HG02759 (cell line): ENCODE measurements around the gene GULP1.
"Not testable (repeated sequence)": the region's sequence is repeated elsewhere in the genome, so short reads cannot be mapped to it uniquely, and the experiment has no call there.

Experiments used
- ATAC-seq: cut with Tn5 transposase; IDR thresholded peaks from one replicate; pipeline ENCODE4 v1.9.1; 2021; ENCODE audit warnings: mild to moderate bottlenecking, moderate library complexity; ENCODE audit not compliant: unreplicated experiment

Gene GULP1

DNA sequence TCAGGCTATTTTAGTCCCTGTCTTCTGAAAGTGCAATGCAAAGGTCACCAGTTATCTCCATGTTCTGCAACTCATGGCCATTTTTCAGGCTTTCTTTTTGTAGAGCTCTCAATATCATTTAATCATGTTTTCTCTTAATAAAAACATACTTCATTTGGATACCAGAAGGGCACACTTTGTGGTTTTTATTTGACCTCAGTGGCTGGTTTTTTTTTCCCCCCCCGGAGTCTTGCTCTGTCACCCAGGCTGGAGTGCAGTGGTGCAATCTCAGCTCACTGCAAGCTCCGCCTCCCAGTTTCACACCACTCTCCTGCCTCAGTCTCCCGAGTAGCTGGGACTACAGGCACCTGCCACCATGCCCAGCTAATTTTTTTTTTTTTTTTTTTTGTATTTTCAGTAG lies 174.4 kb downstream of the GULP1 start:
- ATAC-seq, result not testable (repeated sequence)

DNA sequence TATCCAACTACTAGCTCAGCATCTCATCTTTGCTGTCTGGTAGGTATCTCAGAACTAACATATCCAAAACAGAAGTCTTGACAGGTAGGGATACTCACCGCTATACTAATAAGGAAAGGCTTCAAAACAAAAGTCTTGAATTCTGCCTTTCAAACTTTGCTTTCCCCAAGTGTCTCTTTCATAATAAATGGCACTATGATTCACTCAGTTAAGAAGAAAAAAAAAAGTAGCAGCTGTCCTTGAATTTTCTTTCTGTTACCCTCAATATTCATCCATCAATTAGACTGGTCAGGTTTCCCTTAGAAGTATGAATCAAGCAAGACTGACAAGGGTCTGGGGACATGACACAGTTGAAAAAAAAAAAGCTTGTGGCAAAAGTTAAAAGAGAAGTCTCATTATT lies 175.1 kb downstream of the GULP1 start:
- no peak for ATAC-seq

DNA sequence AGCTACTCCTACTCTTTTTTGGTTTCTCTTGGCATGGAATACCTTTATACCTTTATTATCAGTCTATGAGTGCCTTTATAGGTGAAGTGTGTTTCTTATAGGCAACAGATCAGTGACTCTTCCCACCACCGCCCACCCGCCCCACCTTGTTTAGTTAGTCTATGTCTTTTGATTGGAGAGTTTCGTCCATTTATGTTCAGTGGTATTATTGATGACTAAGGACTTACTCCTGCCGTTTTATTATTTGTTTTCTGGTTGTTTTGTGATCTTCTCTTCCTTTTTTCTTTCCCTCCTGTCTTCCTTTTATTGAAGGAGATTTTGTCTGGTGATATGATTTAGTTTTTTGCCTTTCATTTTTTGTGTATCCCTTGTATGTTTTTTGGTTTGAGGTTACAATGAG lies 179.5 kb downstream of the GULP1 start:
- ATAC-seq, result no peak

DNA sequence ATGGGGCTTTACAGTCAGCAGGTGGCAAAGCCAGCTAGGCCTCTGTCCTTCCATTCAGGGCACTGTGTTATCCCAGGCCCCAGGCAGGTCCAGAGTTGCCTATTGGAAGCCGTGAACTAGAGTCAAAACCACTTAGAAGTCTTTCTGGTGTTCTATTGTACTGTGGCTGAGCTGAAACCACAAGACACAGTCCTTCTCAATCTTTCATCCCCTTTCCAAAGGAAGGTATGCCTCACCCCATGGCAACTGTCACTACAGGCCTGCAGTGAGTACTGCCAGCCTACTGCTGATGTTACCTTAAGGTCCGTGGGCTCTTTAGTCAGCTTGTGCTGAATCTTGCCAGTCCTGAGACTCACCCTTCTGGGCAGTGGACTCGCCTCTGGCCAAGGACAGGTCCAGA lies 181.6 kb downstream of the GULP1 start:
- no peak for ATAC-seq

DNA sequence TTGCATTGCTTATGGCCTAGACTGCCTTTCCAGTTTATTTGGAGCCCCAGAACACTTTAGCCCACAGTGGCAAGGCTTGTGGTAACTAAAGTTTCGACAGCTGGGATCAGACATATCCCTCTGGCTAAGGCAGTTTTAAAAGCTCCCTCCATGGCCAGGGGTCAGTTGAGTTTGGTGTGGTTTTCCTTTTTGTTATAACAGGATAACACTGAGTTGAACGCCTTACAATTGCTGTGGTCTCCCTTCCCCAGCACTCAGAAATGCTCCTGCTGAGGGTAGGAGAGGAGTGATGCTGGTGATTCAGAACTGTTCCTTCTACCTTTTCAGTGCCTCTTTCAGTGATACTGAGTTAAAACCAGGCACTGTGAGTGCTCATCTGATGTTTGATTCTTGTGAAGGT lies 182.6 kb downstream of the GULP1 start:
- no peak for ATAC-seq

DNA sequence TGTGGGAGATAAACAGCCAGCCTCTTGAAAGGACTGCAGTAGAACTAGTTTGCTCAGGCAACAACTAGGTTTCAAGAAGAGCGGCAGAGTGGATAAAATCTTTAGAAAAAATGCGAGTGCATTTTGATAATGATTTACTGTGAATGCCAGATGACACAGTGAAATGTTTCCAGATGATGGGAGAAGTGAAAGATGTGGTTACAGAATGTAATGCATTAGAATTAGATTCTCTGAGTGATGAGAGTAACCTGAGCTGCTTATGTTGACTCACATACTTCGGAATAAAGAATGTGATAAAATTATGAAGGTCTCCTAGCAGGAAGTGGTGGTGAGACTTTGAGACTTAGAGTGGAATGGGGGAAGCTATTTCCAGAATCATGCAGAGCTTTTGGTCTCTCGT lies 184.3 kb downstream of the GULP1 start:
- ATAC-seq, result no peak

DNA sequence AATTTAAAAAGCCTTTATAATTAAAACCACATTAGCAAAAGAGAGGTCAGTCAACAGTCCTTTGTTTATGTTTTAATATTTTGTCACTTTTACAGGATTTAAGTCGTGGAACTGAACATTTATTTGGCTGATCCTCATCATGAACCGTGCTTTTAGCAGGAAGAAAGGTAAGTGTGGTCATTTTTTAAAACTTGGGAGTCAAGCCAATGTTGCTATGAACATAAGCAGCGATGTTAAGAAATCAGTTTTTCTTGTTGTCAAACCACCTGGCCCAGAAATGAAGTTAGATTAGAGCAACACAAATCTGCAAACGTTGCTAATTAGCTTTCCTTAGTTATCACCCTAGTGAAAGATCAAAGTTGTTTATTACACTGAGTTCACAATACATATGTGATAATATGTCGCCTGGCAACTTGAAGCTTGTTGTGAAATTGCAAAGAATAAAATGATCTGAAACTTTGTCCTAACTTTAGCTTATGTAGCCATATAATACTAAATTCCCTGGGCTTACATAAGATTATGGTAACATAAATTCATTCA lies 186.0 kb downstream of the GULP1 start:
- ATAC-seq, result no peak

DNA sequence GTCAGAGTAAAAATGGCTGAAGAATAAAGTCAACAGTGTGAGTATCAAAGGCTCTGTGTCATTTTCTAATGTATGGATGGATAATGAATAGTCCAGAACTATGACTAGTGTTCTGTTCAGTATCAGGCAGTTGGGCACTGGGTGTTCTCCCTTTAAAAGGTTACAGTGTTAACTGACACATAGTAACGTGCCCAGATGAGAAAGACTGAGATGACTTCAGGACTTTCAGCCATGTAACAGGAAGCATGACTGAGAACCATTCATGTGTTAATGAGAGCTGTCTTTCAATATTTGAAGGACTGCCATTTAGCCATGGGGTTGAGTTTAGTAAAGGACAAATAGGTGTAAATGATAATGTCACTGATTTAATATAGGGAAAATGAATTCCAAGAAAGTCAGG lies 187.1 kb downstream of the GULP1 start:
- peak; percentile 97 for ATAC-seq

DNA sequence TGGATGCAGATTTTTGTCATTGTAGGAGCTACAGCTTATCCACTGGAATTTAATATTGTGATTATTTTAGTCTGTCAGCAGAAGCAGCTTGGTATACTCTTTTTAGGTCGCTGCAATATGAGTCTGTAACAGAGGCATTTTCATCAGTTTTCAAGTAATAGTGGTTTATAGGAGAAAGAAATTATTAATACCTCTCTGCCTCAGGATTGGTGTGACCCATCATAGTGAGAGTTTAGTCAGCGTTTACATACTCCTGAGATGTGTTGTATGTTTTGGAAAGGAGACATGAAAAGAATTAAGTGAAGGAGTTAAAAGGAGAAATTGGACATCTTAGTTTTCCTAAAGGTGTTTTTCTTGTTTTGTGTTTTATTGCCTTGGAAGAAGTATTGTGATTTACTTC lies 189.8 kb downstream of the GULP1 start:
- no peak for ATAC-seq

DNA sequence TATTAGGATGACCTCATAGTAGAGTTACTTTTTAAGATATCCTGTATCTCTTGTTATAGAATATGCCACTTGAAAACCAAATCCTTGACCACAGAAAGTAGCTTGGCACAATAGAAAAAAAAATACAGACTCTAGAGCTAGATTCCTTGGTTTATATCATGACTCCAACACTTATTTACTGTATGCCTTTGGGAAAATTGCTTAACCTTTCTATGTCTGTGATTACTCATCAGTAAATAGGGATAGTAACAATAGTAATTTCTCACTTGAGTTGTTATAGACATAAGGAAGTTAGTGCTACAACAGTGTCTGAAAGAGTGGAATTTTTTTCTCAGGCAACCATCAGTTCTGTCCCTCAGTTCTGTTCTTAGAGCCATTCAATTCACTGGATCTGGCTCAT lies 193.8 kb downstream of the GULP1 start:
- ATAC-seq, result no peak

DNA sequence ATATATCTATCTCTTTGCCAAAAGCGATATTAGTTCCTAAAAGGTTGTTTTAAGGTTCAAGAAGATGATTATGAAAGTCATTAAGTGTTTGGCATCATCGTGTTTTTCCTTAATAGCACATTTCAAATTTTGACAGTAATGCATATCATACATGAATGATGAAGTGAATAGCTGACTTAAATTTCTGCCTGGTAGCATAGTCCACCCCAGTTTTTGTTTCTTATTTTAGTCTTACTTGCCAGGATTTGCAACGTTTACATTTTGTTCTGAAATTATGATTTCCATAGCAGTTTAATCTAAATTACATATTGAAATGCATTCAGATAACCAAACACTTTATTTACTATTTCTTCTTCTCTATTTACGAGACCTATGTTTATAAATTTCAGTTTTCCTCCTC lies 201.1 kb downstream of the GULP1 start:
- ATAC-seq, result no peak

DNA sequence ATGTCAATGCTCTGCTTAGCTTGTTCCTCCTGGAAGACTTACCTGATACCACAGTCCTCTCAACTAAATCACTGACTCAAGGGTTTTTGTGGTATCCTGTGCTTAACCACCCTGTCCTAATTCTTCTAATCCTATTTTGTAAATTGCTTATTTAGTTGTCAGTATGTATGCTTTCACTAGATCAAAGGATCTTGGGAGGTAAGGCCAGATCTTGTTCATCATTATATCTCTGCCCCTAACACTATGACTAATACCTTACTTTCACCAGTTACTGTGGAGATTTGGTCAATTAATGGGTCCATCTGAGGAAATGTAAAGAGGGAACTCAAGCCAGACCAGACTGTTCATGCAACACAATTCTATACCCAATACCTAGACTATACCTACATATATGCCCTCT lies 203.2 kb downstream of the GULP1 start:
- ATAC-seq, result no peak

DNA sequence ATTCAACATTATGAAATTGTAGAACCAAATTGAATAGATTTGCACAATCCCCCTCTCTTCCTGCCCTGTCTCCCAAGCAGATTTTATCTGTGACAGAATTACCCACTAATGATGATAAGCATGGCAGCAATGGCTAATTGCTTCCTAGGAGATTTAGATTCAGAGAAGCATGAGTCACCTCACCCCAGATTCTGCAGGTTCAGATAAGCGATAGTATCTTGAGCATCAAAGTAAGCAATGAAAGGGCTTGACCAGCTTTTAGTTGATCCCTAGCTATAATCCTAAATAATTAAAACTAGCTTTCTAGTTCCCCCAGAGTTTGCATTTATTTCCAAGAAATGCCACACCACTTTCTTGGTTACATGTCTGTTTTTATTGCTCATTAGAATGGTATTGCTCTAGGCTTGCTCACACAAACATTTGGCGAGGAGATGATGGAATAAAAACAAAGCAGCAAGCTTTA lies 204.3 kb downstream of the GULP1 start:
- no peak for ATAC-seq

DNA sequence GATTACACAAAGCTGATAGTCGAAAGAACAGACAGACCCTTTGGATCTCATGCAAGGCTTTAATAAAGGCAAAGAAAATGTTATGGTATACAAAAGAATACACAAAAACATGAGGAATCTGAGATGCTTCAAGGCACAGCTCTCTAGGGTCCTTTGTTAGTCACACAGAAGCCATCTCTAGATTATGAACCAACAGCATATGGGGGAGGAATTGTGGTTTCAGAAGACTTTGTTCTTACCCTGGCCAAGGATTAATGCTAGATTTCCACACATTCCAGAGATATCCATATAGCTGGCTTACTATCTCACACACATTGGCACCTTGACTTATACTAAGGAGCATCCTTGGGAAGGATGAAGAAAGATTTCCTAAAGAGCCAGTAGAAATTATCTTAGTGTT lies 206.1 kb downstream of the GULP1 start:
- no peak for ATAC-seq

DNA sequence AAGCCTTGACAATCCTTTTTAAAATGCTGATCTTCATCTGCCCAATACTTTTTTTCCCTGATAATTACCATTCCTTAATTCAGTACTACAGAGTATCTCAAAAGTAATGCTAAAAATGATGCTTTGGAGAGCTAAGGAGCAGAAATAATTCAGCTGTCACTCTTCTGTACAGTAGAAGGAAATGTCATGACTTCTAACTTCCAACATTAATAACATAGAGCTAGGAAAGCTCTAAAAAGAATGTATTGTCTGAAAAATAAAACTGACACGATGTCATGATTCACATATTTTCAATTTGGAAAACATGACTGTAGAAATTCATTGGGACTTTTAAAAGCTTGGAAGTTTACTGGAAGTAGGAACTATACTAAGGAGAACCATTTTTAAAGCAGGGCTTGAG lies 212.3 kb downstream of the GULP1 start:
- no peak for ATAC-seq

DNA sequence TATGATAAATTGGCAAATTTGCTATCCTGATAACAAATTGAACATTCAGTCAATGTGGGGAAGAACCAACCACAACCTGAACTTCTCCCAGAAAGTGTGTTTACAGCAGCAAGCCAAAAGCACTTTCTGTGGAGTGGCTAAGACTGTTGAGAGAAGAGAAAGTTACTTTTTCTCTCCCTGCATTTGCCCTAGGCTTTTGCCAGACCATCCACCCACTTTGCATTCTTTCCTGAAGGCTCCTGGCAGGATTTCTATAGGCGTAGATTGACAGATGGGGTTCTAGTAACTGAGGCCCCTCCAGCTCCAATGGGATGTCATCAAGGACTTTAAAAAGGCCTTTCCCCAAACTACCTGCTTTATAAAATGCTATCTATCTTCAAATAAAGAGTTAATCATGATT lies 215.2 kb downstream of the GULP1 start:
- no peak for ATAC-seq

DNA sequence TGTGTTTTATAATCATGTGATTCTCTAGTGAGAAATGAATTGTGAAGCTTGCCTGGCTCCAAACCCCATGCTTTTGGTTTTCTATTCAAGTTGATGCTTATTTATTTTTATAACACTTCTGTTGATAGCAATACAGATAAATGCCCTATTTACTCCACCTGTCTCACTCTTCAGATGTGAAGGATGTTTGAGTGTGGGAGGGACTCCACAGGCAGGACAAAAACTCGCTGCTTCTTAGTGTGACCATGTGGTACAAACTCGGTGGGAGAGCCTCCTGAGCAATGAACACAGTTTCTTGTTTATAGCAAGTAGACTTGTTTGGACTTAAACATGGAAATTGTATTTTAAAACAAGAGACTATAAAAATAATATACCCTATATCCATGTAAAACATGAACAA lies 219.7 kb downstream of the GULP1 start:
- ATAC-seq, result no peak

DNA sequence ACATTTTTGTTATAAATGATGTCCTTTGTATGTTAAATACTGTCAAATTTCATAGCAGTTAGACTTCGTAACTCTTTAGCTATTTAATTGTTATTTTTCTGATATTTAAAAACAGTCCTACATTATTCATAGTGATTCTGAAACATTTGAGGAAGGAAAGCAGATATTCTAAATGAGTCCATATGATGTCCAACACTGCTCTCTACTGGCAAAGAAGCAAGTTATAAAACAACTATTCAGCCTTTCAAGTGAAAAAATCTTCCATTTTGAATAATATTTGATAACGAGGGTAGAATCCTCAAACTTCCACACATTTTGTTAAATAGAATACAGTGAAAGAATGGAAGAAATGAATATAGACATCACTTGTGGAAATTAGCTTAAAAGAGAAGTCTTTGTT lies 220.8 kb downstream of the GULP1 start:
- peak; percentile 58 for ATAC-seq

DNA sequence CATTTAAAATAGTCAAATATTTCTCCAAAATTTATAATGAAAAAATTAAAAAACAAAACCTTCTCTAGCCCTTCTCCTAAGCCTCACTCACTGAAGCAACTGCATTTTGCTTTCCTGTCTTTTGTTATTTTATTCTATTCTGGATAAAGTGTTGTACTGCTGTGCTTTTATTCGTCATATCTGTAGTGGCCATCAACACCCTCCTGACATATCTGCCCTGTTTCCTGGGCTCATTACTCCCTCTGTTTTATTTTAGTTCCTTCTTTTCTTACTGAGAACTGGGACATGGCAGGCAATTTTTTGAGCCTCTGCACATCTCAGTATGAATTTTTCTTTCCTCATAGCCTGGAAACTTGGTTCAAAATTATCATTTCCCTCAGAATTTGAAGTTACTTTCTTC lies 224.2 kb downstream of the GULP1 start:
- no peak for ATAC-seq

DNA sequence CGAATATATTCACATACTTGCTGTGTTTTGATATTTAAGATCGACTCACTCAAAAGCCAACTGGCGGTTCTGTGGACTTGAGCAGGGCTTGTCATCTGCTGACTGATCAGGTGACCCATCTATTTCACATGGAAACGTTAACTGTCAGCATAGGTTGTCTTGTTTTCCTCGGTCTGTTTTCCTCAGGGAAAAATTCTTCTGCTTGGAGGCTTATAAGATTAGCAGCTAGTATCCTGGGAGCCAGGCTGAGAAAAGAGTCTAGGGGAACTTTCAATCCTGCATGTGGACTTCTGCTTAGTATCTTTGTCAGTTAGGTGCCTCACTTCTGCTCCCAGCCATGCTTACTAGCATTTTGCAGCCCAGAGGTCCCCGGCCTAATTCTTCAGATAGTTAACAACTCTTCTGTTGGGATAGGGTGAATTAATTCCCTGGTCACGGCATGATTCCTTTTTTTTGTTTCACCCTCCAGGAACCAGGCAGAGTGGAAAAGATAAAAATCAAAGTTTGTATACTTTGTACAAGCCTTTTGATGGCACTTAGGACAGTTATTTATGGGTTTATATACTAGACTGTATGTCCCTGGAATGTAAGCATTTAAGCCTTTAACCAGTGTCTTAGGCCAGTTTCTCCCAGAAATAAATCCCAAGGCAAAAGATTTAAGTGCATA lies 226.0 kb downstream of the GULP1 start:
- ATAC-seq, result no peak

DNA sequence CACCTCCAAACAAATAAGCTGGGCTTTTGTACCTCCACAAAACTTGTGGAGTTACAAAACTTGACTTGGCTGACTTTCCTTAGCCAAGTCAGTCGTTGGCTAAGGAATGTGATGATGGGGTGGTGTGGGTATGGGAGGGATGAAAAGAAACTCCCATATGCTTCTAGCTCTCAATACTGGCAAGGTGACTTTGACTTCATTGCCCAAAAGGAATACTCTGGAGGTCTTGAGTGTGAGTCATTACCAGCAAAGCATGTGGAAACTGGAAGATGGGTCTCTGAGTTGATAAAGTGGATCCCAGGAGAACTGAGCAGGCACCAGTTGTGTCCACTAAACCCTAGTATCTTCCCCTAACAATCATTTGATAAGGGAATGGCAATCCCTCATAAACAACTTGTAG lies 226.7 kb downstream of the GULP1 start:
- ATAC-seq, result no peak

DNA sequence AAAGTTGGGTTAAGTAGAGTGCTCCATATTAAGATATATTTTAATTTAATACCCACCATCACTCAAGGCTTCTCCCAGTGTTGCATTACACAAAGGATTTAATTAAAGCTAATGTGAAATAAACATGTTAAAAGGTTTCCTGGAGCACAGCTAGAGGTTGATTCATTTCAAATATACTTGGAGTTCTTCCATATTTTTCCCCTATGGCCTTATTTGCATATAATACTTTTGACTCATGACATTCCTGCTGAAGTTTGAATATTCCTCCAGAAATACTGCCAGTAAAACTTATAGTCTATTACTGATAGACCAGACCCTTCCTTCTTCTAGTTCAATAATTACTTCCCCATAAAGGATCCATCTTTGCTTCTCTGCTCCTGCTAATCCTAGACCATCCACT lies 227.5 kb downstream of the GULP1 start:
- ATAC-seq, result no peak

DNA sequence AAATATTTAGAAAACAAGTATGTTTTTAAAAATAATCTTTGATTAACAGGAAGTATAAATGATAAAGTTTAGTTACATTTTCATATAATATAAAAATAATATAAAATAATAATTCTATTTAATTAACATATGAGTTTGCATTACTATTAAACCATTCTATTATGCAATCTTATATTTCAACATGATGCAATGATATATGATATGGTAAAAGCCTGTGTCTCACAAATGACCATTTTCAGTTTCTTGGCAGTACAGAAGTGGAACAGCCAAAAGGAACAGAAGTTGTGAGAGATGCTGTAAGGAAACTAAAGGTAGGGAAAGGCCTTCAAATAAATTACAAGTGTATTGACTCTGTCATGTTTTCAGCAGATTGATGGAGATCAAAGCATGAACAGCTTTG lies 230.8 kb downstream of the GULP1 start:
- ATAC-seq, result no peak
